Neural cell (in vitro differentiated cells): ENCODE results near the gene IFNGR1. TPM values are rescaled to one million over a fixed set of nuclear protein-coding genes. Genes with fewer than 3 reads are reported as not detected.

Source experiments
- H2AFZ ChIP-seq: fragments of 200-600, 300-800 bp; sonication (generic), shearing (Covaris generic); 2 replicates; pipeline ENCODE4 v1.6.0; 2014; ENCODE audit warnings: low read depth, mild to moderate bottlenecking, antibody characterized with exemption, low read length, moderate library complexity
- H3F3A ChIP-seq: fragments of 200-600 bp; shearing (Covaris generic); 2 replicates; pipeline ENCODE4 v1.6.1; 2016; ENCODE audit warnings: mild to moderate bottlenecking, moderate library complexity, mixed read lengths, antibody characterized with exemption, low read length; ENCODE audit not compliant: insufficient read depth, poor library complexity, severe bottlenecking
- H3K27ac ChIP-seq: fragments of 200-600, 300-800 bp; sonication (generic), shearing (Covaris generic); 2 replicates; pipeline ENCODE4 v1.5.1; 2014; ENCODE audit warnings: mild to moderate bottlenecking, low read length, moderate library complexity
- H3K27me3 ChIP-seq: fragments of 300-800, 200-600 bp; sonication (generic), shearing (Covaris generic); 2 replicates; pipeline ENCODE4 v1.6.0; 2014; ENCODE audit warnings: mild to moderate bottlenecking, low read depth, low read length, moderate library complexity; ENCODE audit not compliant: insufficient read depth
- H3K36me3 ChIP-seq: fragments of 300-800, 200-600 bp; sonication (generic), shearing (Covaris generic); 2 replicates; pipeline ENCODE4 v1.5.1; 2014; ENCODE audit warnings: mild to moderate bottlenecking, antibody characterized with exemption, low read length, moderate library complexity; ENCODE audit not compliant: insufficient read depth
- H3K4me2 ChIP-seq: fragments of 300-800, 200-600 bp; sonication (generic), shearing (Covaris generic); 2 replicates; pipeline ENCODE4 v1.6.0; 2014; ENCODE audit warnings: mild to moderate bottlenecking, low read length
- H3K4me3 ChIP-seq: fragments of 300-800, 200-600 bp; sonication (generic), shearing (Covaris generic); 2 replicates; pipeline ENCODE4 v1.5.1; 2014; ENCODE audit warnings: mild to moderate bottlenecking, low read length, moderate library complexity
- H3K79me2 ChIP-seq: fragments of 200-600 bp; shearing (Covaris generic); replicated peaks from 2 replicates; pipeline ENCODE4 v1.6.0; 2014; ENCODE audit warnings: mild to moderate bottlenecking, low read length, moderate library complexity; ENCODE audit not compliant: insufficient read depth
- H3K9ac ChIP-seq: fragments of 300-800, 200-600 bp; sonication (generic), shearing (Covaris generic); 2 replicates; pipeline ENCODE4 v1.6.1; 2016; ENCODE audit warnings: mild to moderate bottlenecking, low read length, mixed read lengths
- H3K9me2 ChIP-seq: fragments of 200-600 bp; shearing (Covaris generic); 2 replicates; pipeline ENCODE4 v1.6.1; 2016; ENCODE audit warnings: mild to moderate bottlenecking, low read length, mixed read lengths; ENCODE audit not compliant: insufficient read depth
- H3K9me3 ChIP-seq: fragments of 200-600, 300-800 bp; sonication (generic), shearing (Covaris generic); 2 replicates; pipeline ENCODE4 v1.6.1; 2016; ENCODE audit warnings: mild to moderate bottlenecking, mixed run types, low read length, moderate library complexity, mixed read lengths
- H4K20me1 ChIP-seq: fragments of 200-600 bp; shearing (Covaris generic); 2 replicates; pipeline ENCODE4 v1.6.1; 2016; ENCODE audit warnings: mild to moderate bottlenecking, mixed run types; ENCODE audit not compliant: insufficient read depth
- CTCF ChIP-seq: fragments of 450-650 bp; IDR thresholded peaks from 2 replicates; pipeline ENCODE4 v1.5.1; 2014; ENCODE audit warnings: antibody characterized with exemption, mild to moderate bottlenecking, moderate library complexity; ENCODE audit not compliant: poor library complexity, severe bottlenecking
- EP300 ChIP-seq: fragments of 450-650 bp; conservative IDR thresholded peaks from 2 replicates; pipeline ENCODE4 v1.6.1; 2014; ENCODE audit warnings: antibody characterized with exemption, mild to moderate bottlenecking, moderate library complexity; ENCODE audit not compliant: poor library complexity, severe bottlenecking
- EZH2 ChIP-seq: fragments of 200-600, 300-800 bp; shearing (Covaris generic), sonication (generic); IDR thresholded peaks from 2 replicates; pipeline ENCODE4 v1.6.1; 2014; ENCODE audit warnings: antibody characterized with exemption, low read length, borderline replicate concordance, mild to moderate bottlenecking; ENCODE audit not compliant: insufficient read depth, poor library complexity, severe bottlenecking
- MXI1 ChIP-seq: fragments of 450-650 bp; conservative IDR thresholded peaks from 2 replicates; pipeline ENCODE4 v1.6.1; 2014; ENCODE audit warnings: antibody characterized with exemption, mild to moderate bottlenecking; ENCODE audit not compliant: poor library complexity, severe bottlenecking
- POLR2AphosphoS5 ChIP-seq: IDR thresholded peaks from 2 replicates; pipeline ENCODE4 v1.6.1; 2012
- RAD21 ChIP-seq: fragments of 450-650 bp; conservative IDR thresholded peaks from 2 replicates; pipeline ENCODE4 v1.6.1; 2014; ENCODE audit warnings: antibody characterized with exemption, mild to moderate bottlenecking, moderate library complexity
- REST ChIP-seq: IDR thresholded peaks from 2 replicates; pipeline ENCODE4 v1.6.1; 2012; ENCODE audit warnings: borderline replicate concordance
- SMC3 ChIP-seq: fragments of 450-650 bp; conservative IDR thresholded peaks from 2 replicates; pipeline ENCODE4 v1.6.1; 2014; ENCODE audit warnings: antibody characterized with exemption, mild to moderate bottlenecking, moderate library complexity; ENCODE audit not compliant: poor library complexity
- TAF1 ChIP-seq: IDR thresholded peaks from 2 replicates; pipeline ENCODE4 v1.6.1; 2012; ENCODE audit warnings: low read depth
- polyA plus RNA-seq: library from polyadenylated mRNA; depleted of rRNA; stranded (reverse); fragments of >200 nt; gene quantifications from 2 replicates; pipeline ENCODE4 v1.2.3, GENCODE V29; 2014

The IFNGR1 gene
- polyA plus RNA-seq, 1 donor from 2014 or later: 57.2 TPM

- Histone ChIP-seq H3K9me2 (no peaks in the 10 kb centered on the region), H3K9ac (no peak overlapping the region), H4K20me1 (no peaks in the 10 kb centered on the region), H3F3A (no peaks in the 10 kb centered on the region), H3K27me3 (no peaks in the 10 kb centered on the region), H3K9me3 (no peaks in the 10 kb centered on the region), H2AFZ (no peak overlapping the region), H3K36me3 (no peaks in the 10 kb centered on the region), H3K79me2 (no peaks in the 10 kb centered on the region), H3K4me2 (no peak overlapping the region), H3K27ac (no peak overlapping the region), H3K4me3 (no peak overlapping the region)
- TF ChIP-seq POLR2AphosphoS5 (no peak), REST (no peak), EP300 (no peak), CTCF (no peak), SMC3 (no peak), EZH2 (no peak), RAD21 (no peak), MXI1 (no peak)
Measured at GRCh38 chr6:137233911-137234863, 15.0 kb upstream of the IFNGR1 start.

GRCh38 chr6:137231895-137232294 lies 12.7 kb upstream of the IFNGR1 start:
- Histone ChIP-seq H3K36me3 (no peaks in the 10 kb centered on the region), H3K27me3 (no peaks in the 10 kb centered on the region), H3K9ac (no peak overlapping the region), H3K9me2 (no peaks in the 10 kb centered on the region), H2AFZ (no peak overlapping the region), H4K20me1 (no peaks in the 10 kb centered on the region), H3K79me2 (no peaks in the 10 kb centered on the region), H3K9me3 (no peaks in the 10 kb centered on the region), H3F3A (no peaks in the 10 kb centered on the region), H3K27ac (no peak overlapping the region), H3K4me3 (no peak overlapping the region), H3K4me2 (no peak overlapping the region)
- no peak for TF ChIP-seq REST
- no peak for TF ChIP-seq TAF1
- no peak for TF ChIP-seq POLR2AphosphoS5
- no peak for TF ChIP-seq EP300
- no peak for TF ChIP-seq CTCF
- TF ChIP-seq MXI1: no peak
- no peak for TF ChIP-seq EZH2
- no peak for TF ChIP-seq RAD21
- TF ChIP-seq SMC3: no peak
